Gastroesophageal sphincter (tissue), 4 donors: Measurements from ENCODE around the gene LMF1. TPM values are rescaled to one million over a fixed set of nuclear protein-coding genes. Genes with fewer than 3 reads are reported as not detected.
"Not testable (repeated sequence)": the region's sequence is repeated elsewhere in the genome, so short reads cannot be mapped to it uniquely, and the experiment has no call there.

Experiments used
- ATAC-seq: fragments of 150-250 bp; one replicate; pipeline ENCODE4 v1.9.1; 2016; ENCODE audit warnings: mild to moderate bottlenecking, moderate library complexity
- H3K27ac ChIP-seq, 4 donors: fragments of 200-600 bp; sonication (generic) in 3 of 4; 1 replicate in 3 of 4; 2 replicates in 1 of 4; pipeline ENCODE4 v1.5.1; 2016 to 2019
- H3K27me3 ChIP-seq: fragments of 200-600 bp; sonication (generic); one replicate; pipeline ENCODE4 v1.5.1; 2019
- H3K36me3 ChIP-seq, 2 donors: fragments of 200-600 bp; sonication (generic); one replicate each; pipeline ENCODE4 v1.5.1; 2019; ENCODE audit warnings: control low read depth in 1 of 2
- H3K4me1 ChIP-seq, 3 donors: fragments of 200-600 bp; sonication (generic); 1 replicate in 2 of 3; 2 replicates in 1 of 3; pipeline ENCODE4 v1.5.1; 2016 to 2019; ENCODE audit warnings: control low read depth in 2 of 3
- H3K4me3 ChIP-seq, 2 donors: fragments of 200-600 bp; sonication (generic); one replicate each; pipeline ENCODE4 v1.5.1; 2019; ENCODE audit warnings: mild to moderate bottlenecking in 1 of 2, moderate library complexity in 1 of 2
- H3K9me3 ChIP-seq, 3 donors: fragments of 200-600 bp; sonication (generic); one replicate each; pipeline ENCODE4 v1.5.1; 2017 to 2019; ENCODE audit warnings: control low read depth in 2 of 3
- EP300 ChIP-seq: sonication (generic); formaldehyde crosslinking; IDR thresholded peaks from one replicate; pipeline ENCODE4 v1.6.1; 2017; ENCODE audit warnings: antibody characterized with exemption, mild to moderate bottlenecking
- POLR2A ChIP-seq, 2 donors: fragments of 450-650 bp; IDR thresholded peaks; one replicate each; pipeline ENCODE4 v1.6.1; 2017; ENCODE audit warnings: antibody characterized with exemption in 2 of 2, mild to moderate bottlenecking in 2 of 2, moderate library complexity in 1 of 2
- POLR2AphosphoS5 ChIP-seq: sonication (generic); formaldehyde crosslinking; IDR thresholded peaks from one replicate; pipeline ENCODE4 v1.6.1; 2017; ENCODE audit warnings: antibody characterized with exemption
- WGBS, 2 donors: methylation state at CpG; one replicate each; pipeline ENCODE4 v1.1.5; 2018; ENCODE audit warnings: low coverage in 1 of 2; 5-methylcytosine and 5-hydroxymethylcytosine counted together
- total RNA-seq, 4 donors: library from RNA; depleted of rRNA; stranded (reverse); fragments of >200 nt; gene quantifications; one replicate each; pipeline ENCODE4 v1.1.0, GENCODE V29; 2016
- TF ChIP-seq, protein P1 (sequence below), 4 experiments: fragments of 200-600 bp in 2 of 4; fragments of 450-650 bp in 2 of 4; sonication (generic) in 1 of 4; IDR thresholded peaks; one replicate each; pipeline ENCODE4 v1.5.1; 2017 to 2019; ENCODE audit warnings: antibody characterized with exemption in 4 of 4, mild to moderate bottlenecking in 2 of 4, moderate library complexity in 2 of 4

LMF1 gene
- total RNA-seq, 4 donors from 2014 or later: 13.7 to 57.3 (median 20.9) TPM

GRCh38 chr16:959232-960040 lies 11.3 kb downstream of the LMF1 start:
- Histone ChIP-seq H3K27me3 (no peaks in the 10 kb centered on the region), H3K27ac (no peak overlapping the region), H3K9me3 (peaks cover 0 to 10% (median 0%) of the 10 kb centered on the region in 3 donors), H3K4me3 (no peak overlapping the region), H3K36me3 (peaks cover 0 to 21% of the 10 kb centered on the region in 2 donors), H3K4me1 (no peaks in the 10 kb centered on the region)
- no peak for ATAC-seq
- TF ChIP-seq, protein P1, sequence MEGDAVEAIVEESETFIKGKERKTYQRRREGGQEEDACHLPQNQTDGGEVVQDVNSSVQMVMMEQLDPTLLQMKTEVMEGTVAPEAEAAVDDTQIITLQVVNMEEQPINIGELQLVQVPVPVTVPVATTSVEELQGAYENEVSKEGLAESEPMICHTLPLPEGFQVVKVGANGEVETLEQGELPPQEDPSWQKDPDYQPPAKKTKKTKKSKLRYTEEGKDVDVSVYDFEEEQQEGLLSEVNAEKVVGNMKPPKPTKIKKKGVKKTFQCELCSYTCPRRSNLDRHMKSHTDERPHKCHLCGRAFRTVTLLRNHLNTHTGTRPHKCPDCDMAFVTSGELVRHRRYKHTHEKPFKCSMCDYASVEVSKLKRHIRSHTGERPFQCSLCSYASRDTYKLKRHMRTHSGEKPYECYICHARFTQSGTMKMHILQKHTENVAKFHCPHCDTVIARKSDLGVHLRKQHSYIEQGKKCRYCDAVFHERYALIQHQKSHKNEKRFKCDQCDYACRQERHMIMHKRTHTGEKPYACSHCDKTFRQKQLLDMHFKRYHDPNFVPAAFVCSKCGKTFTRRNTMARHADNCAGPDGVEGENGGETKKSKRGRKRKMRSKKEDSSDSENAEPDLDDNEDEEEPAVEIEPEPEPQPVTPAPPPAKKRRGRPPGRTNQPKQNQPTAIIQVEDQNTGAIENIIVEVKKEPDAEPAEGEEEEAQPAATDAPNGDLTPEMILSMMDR (IDR thresholded peaks at IDR 0.05): no peak
- TF ChIP-seq POLR2AphosphoS5 (no peak), POLR2A (IDR thresholded peaks at IDR 0.05) (no peak), EP300 (no peak)
- 82 to 84% methylated on average over 17 to 22 of the region's 24 CpGs for WGBS, 2 donors

DNA sequence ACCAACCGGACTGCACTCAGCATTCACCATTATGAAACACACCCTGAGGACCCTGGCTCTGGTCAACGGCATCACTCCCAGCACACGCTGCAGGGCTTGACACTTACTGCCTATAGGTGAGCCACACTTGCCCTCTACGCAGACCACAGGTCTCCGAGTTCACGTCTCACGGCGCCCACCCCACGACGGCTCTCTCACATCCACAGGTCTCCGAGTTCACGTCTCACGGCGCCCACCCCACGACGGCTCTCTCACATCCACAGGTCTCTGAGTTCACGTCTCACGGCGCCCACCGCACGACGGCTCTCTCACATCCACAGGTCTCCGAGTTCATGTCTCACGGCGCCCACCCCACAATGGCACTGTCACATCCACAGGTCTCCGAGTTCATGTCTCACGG lies 15.0 kb downstream of the LMF1 start:
- not testable (repeated sequence) for H3K4me3 ChIP-seq, H3K4me1 ChIP-seq, H3K9me3 ChIP-seq, ATAC-seq, H3K27me3 ChIP-seq, H3K27ac ChIP-seq
- 94 to 95% methylated on average over 20 to 23 of the region's 27 CpGs for WGBS, 2 donors
- peaks cover 0 to 47% of the 10 kb centered on the region in 2 donors for H3K36me3 ChIP-seq

DNA sequence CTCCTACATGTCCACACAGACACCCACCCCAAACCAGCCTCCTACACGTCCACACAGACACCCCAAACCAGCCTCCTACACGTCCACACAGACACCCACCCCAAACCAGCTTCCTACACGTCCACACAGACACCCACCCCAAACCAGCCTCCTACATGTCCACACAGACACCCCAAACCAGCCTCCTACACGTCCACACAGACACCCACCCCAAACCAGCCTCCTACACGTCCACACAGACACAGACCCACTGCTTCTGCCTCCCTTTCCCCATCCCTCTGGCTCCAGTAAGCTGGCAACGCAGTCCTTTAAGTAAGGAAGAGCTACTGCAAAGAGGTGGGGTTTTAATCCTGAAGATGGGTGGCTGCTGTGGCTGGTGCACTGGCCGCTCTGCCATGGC lies 17.0 kb downstream of the LMF1 start:
- WGBS, 2 donors: no CpG with 5 or more reads among the region's 7 CpGs
- not testable (repeated sequence) for H3K9me3 ChIP-seq, H3K27me3 ChIP-seq, H3K4me1 ChIP-seq, ATAC-seq, H3K27ac ChIP-seq, H3K4me3 ChIP-seq
- peaks cover 0 to 35% of the 10 kb centered on the region in 2 donors for H3K36me3 ChIP-seq

GRCh38 chr16:952321-952720 lies 18.5 kb downstream of the LMF1 start:
- Histone ChIP-seq H3K4me3 (no peak overlapping the region), H3K9me3 (peaks cover 0 to 6% (median 0%) of the 10 kb centered on the region in 3 donors), H3K4me1 (no peaks in the 10 kb centered on the region), H3K27me3 (no peaks in the 10 kb centered on the region), H3K36me3 (peaks cover 0 to 35% of the 10 kb centered on the region in 2 donors), H3K27ac (no peak overlapping the region)
- ATAC-seq: no peak
- no CpG with 5 or more reads among the region's 12 CpGs for WGBS, 2 donors
- TF ChIP-seq POLR2A (IDR thresholded peaks at IDR 0.05) (no peak), EP300 (no peak), POLR2AphosphoS5 (no peak)
- TF ChIP-seq, protein P1 (IDR thresholded peaks at IDR 0.05): no peak

- 80% methylated on average over 1 of the region's 22 CpGs; no CpG with 5 or more reads in 1 of the 2 donors for WGBS, 2 donors
- Histone ChIP-seq H3K27me3 (no peaks in the 10 kb centered on the region), H3K9me3 (peaks cover 0 to under 1% (median 0%) of the 10 kb centered on the region in 3 donors), H3K27ac (no peak overlapping the region), H3K36me3 (peaks cover 0 to 41% of the 10 kb centered on the region in 2 donors), H3K4me1 (no peaks in the 10 kb centered on the region), H3K4me3 (no peak overlapping the region)
- no peak for ATAC-seq
- TF ChIP-seq POLR2A (IDR thresholded peaks at IDR 0.05) (no peak), EP300 (no peak), POLR2AphosphoS5 (no peak)
- TF ChIP-seq, protein P1 (IDR thresholded peaks at IDR 0.05): no peak
Observed at GRCh38 chr16:951660-952301, 19.0 kb downstream of the LMF1 start.

- H3K27me3 ChIP-seq, H3K4me1 ChIP-seq, ATAC-seq, H3K4me3 ChIP-seq, H3K27ac ChIP-seq, H3K9me3 ChIP-seq: not testable (repeated sequence)
- WGBS, 2 donors: 38 to 73% methylated on average over 20 to 27 of the region's 27 CpGs
- peaks cover 0 to 47% of the 10 kb centered on the region in 2 donors for H3K36me3 ChIP-seq
Observed at GRCh38 chr16:950733-951573, 19.8 kb downstream of the LMF1 start.

GRCh38 chr16:948767-949166 lies 22.0 kb downstream of the LMF1 start:
- ATAC-seq, H3K9me3 ChIP-seq, H3K27me3 ChIP-seq, H3K27ac ChIP-seq, H3K4me3 ChIP-seq, H3K4me1 ChIP-seq: not testable (repeated sequence)
- peaks cover 0 to 57% of the 10 kb centered on the region in 2 donors for H3K36me3 ChIP-seq
- WGBS, 2 donors: 51 to 52% methylated on average over 16 of the region's 18 CpGs

DNA sequence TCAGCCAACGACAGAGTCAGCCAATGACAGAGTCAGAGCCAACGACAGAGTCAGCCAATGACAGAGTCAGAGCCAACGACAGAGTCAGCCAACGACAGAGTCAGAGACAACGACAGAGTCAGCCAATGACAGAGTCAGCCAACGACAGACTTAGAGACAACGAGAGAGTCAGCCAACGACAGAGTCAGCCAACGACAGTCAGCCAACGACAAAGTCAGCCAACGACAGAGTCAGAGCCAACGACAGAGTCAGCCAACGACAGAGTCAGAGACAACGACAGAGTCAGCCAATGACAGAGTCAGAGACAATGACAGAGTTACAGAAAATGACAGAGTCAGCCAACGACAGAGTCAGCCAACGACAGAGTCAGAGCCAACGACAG lies 22.9 kb downstream of the LMF1 start:
- H3K4me1 ChIP-seq, H3K4me3 ChIP-seq, H3K27ac ChIP-seq, H3K27me3 ChIP-seq, H3K9me3 ChIP-seq, ATAC-seq: not testable (repeated sequence)
- peaks cover 0 to 59% of the 10 kb centered on the region in 2 donors for H3K36me3 ChIP-seq
- WGBS, 2 donors: 68 to 73% methylated on average over 11 to 17 of the region's 17 CpGs
